Measurements from ENCODE around the gene LKAAEAR1.

LKAAEAR1 gene

GRCh38 chr20:64065974-64066343, 18.2 kb downstream of the LKAAEAR1 start:
- Histone ChIP-seq H3K4me3 (ENCODE audit: low read length in 2 of 2) (no peak overlapping the region), H3K27me3 (ENCODE audit: control insufficient read depth in 2 of 2, insufficient read depth in 2 of 2, low read length in 2 of 2) (no peaks in the 10 kb centered on the region), H3K9ac (ENCODE audit: low read depth in 1 of 2, low read length in 2 of 2) (no peak overlapping the region), H3K36me3 (ENCODE audit: control insufficient read depth in 2 of 2, insufficient read depth in 2 of 2, low read length in 2 of 2) (no peaks in the 10 kb centered on the region), H3K9me3 (ENCODE audit: control insufficient read depth in 2 of 2, low read length in 2 of 2) (no peaks in the 10 kb centered on the region), H3K27ac (ENCODE audit: low read depth in 2 of 2, low read length in 2 of 2) (no peak overlapping the region), H3K4me1 (ENCODE audit: control insufficient read depth in 2 of 2, insufficient read depth in 2 of 2, low read length in 2 of 2) (peaks cover 14 to 17% of the 10 kb centered on the region in 2 donors)

DNA sequence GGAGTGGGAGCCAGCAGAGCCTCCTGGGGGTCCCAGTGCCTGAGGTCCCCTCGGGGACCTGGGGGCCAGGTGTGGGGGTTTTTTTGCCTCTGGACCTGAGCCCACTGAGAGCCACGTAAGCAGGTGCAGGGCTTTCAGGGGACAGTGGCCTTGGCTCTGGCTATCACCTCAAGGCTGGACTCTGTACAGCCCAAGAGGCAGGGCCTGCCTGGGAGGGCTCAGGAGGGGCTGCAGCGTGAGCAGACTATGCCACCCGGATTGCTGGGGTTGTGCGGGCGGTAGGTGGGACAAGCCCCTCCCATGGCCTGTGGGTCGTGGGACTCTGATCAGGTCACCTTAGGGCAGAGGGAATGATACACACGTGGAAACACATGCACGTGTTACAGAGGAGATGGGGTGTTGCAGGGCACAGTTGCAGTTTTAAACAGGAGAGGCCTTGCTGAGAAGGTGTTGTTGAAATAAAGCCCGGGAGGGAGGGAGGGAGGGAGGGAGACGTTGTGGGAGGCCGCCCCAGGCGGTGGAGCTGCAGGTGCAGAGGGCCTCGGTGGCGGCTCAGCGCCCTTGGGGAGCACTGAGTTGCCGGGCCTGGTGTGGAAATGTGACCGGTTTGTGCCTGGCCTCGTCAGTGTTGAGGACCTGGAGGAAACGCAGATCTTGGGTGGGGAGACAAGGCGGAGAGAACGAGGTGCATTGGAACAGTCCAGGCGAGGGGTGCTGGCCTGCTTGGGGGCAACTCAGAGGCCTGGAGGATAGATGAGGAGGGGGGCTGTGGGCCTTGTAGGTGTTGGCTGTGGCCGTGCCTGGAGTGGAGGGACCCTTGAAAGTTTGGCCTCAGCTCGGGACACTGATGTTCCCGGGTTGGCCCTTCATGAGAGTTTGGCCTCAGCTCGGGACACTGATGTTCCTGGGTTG, 18.9 kb downstream of the LKAAEAR1 start:
- no peak overlapping the region for H3K27ac ChIP-seq (ENCODE audit: low read depth in 2 of 2, low read length in 2 of 2)
- no peaks in the 10 kb centered on the region for H3K27me3 ChIP-seq (ENCODE audit: control insufficient read depth in 2 of 2, insufficient read depth in 2 of 2, low read length in 2 of 2)
- H3K9me3 ChIP-seq (ENCODE audit: control insufficient read depth in 2 of 2, low read length in 2 of 2), result no peaks in the 10 kb centered on the region
- peaks cover 14 to 17% of the 10 kb centered on the region in 2 donors for H3K4me1 ChIP-seq (ENCODE audit: control insufficient read depth in 2 of 2, insufficient read depth in 2 of 2, low read length in 2 of 2)
- no peaks in the 10 kb centered on the region for H3K36me3 ChIP-seq (ENCODE audit: control insufficient read depth in 2 of 2, insufficient read depth in 2 of 2, low read length in 2 of 2)
- H3K9ac ChIP-seq (ENCODE audit: low read depth in 1 of 2, low read length in 2 of 2), result no peak overlapping the region
- no peak overlapping the region for H3K4me3 ChIP-seq (ENCODE audit: low read length in 2 of 2)

DNA sequence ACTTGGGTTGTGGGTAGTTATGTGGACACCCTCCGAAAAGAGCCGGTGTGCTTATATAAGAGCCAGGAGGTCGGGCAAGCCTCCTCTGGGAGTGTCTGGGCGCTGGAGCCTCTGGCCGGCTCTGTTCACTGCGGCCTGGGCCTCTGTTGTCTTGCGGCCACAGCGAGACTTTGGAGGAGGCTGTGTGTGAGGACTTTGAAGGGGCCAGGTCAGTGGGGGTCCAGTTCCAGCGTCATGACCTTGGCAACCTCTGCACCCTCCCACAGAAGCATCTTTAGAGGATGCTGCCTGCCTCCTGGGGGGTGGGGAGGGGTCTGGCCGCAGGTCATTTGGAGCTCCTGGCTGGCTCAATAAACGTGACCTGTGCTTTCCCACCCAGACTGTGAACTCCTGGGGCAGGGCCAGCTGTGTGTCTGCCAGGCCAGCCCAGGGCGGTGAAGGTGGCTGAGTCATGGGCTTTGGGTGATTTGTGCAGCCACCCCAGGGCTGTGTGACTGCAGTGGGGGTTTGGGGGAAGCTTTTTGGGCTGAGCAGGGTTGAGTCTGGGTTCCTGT, 20.0 kb downstream of the LKAAEAR1 start:
- peak overlapping the region in 1 of 2 donors; percentile 67 for H3K4me3 ChIP-seq (ENCODE audit: low read length in 2 of 2)
- H3K27ac ChIP-seq (ENCODE audit: low read depth in 2 of 2, low read length in 2 of 2), result no peak overlapping the region
- H3K36me3 ChIP-seq (ENCODE audit: control insufficient read depth in 2 of 2, insufficient read depth in 2 of 2, low read length in 2 of 2), result no peaks in the 10 kb centered on the region
- H3K9ac ChIP-seq (ENCODE audit: low read depth in 1 of 2, low read length in 2 of 2), result no peak overlapping the region
- H3K9me3 ChIP-seq (ENCODE audit: control insufficient read depth in 2 of 2, low read length in 2 of 2), result no peaks in the 10 kb centered on the region
- H3K27me3 ChIP-seq (ENCODE audit: control insufficient read depth in 2 of 2, insufficient read depth in 2 of 2, low read length in 2 of 2), result no peaks in the 10 kb centered on the region
- H3K4me1 ChIP-seq (ENCODE audit: control insufficient read depth in 2 of 2, insufficient read depth in 2 of 2, low read length in 2 of 2), result peaks cover 14 to 17% of the 10 kb centered on the region in 2 donors

DNA sequence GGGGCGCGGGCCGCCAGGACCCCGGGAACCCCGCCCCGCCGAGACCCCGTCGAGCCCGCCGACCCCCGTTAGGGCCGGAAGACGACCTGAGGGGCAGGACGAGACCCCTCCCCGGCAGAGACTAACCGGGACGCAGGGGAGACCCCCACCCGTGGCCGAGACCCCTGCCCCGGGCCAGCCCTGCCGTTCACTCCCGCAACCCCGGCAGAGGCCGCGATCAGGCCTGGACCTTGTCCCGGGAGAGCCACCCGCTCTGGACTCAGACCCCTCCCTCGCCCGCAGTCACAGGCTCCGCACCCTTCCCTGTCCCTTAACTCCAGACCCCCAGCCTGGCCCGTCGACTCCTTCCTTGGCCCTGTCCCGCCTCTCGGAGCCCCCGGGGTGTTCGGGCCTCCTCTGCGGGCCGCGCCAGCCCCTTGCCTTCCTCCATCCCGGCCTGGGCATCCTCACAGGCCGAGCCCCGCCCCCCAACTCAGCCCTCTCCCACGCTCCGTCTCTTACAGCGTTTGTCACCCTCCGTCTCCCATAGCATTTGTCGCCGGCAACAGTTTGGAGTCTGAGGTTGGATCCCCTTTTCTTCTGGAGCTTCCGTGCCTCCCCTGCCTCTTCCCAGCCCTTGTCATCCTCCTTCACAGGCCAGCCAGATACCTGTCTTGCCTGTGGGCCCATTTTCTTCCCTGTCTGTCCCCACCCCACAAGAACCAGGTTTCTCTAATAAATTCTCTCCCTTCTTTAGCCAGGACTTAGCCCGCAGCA, 20.6 kb downstream of the LKAAEAR1 start:
- peak overlapping the region; percentile 56 to 66 for H3K9ac ChIP-seq (ENCODE audit: low read depth in 1 of 2, low read length in 2 of 2)
- no peaks in the 10 kb centered on the region for H3K36me3 ChIP-seq (ENCODE audit: control insufficient read depth in 2 of 2, insufficient read depth in 2 of 2, low read length in 2 of 2)
- peak overlapping the region; percentile 67 to 68 for H3K4me3 ChIP-seq (ENCODE audit: low read length in 2 of 2)
- H3K4me1 ChIP-seq (ENCODE audit: control insufficient read depth in 2 of 2, insufficient read depth in 2 of 2, low read length in 2 of 2), result peaks cover 14 to 17% of the 10 kb centered on the region in 2 donors
- H3K27me3 ChIP-seq (ENCODE audit: control insufficient read depth in 2 of 2, insufficient read depth in 2 of 2, low read length in 2 of 2), result no peaks in the 10 kb centered on the region
- H3K27ac ChIP-seq (ENCODE audit: low read depth in 2 of 2, low read length in 2 of 2), result peak overlapping the region in 1 of 2 donors; percentile 52
- no peaks in the 10 kb centered on the region for H3K9me3 ChIP-seq (ENCODE audit: control insufficient read depth in 2 of 2, low read length in 2 of 2)

GRCh38 chr20:64062596-64063388, 21.4 kb downstream of the LKAAEAR1 start, which contains the start of gene TCEA2:
Gene TCEA2, plus strand, starts transcription at chr20:64063198. Its CDS starts 115 bp downstream, at chr20:64063313.
- Histone ChIP-seq H3K27me3 (ENCODE audit: control insufficient read depth in 2 of 2, insufficient read depth in 2 of 2, low read length in 2 of 2) (no peaks in the 10 kb centered on the region), H3K27ac (ENCODE audit: low read depth in 2 of 2, low read length in 2 of 2) (peak within 1 kb of the TSS in 1 of 2 donors; percentile 52), H3K9ac (ENCODE audit: low read depth in 1 of 2, low read length in 2 of 2) (peak within 1 kb of the TSS; percentile 56 to 66), H3K4me3 (ENCODE audit: low read length in 2 of 2) (peak within 1 kb of the TSS; percentile 67 to 68), H3K4me1 (ENCODE audit: control insufficient read depth in 2 of 2, insufficient read depth in 2 of 2, low read length in 2 of 2) (peaks cover 17 to 18% of the 10 kb centered on the region in 2 donors), H3K9me3 (ENCODE audit: control insufficient read depth in 2 of 2, low read length in 2 of 2) (no peaks in the 10 kb centered on the region), H3K36me3 (ENCODE audit: control insufficient read depth in 2 of 2, insufficient read depth in 2 of 2, low read length in 2 of 2) (no peaks in the 10 kb centered on the region)

DNA sequence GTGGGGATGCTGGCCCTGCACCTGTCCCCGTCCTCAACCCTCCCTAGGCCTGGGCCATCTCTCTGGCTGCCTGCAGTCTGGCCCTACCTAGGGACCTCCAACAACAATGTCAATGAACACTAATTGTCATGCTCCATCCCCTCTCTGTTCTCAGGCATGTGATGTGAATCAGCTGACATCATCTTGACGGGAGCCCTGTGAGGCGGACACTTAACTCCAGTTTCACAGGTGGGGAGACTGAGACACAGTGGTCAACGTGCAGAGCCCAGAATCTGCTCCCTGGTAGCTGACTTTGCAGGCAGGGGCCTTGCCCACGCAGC, 22.0 kb downstream of the LKAAEAR1 start:
- Histone ChIP-seq H3K9ac (ENCODE audit: low read depth in 1 of 2, low read length in 2 of 2) (peak overlapping the region; percentile 47 to 48), H3K36me3 (ENCODE audit: control insufficient read depth in 2 of 2, insufficient read depth in 2 of 2, low read length in 2 of 2) (no peaks in the 10 kb centered on the region), H3K27me3 (ENCODE audit: control insufficient read depth in 2 of 2, insufficient read depth in 2 of 2, low read length in 2 of 2) (peaks cover 0 to 2% of the 10 kb centered on the region in 2 donors), H3K4me1 (ENCODE audit: control insufficient read depth in 2 of 2, insufficient read depth in 2 of 2, low read length in 2 of 2) (peaks cover 19 to 20% of the 10 kb centered on the region in 2 donors), H3K27ac (ENCODE audit: low read depth in 2 of 2, low read length in 2 of 2) (peak overlapping the region in 1 of 2 donors; percentile 52), H3K4me3 (ENCODE audit: low read length in 2 of 2) (peak overlapping the region; percentile 67 to 68), H3K9me3 (ENCODE audit: control insufficient read depth in 2 of 2, low read length in 2 of 2) (no peaks in the 10 kb centered on the region)

DNA sequence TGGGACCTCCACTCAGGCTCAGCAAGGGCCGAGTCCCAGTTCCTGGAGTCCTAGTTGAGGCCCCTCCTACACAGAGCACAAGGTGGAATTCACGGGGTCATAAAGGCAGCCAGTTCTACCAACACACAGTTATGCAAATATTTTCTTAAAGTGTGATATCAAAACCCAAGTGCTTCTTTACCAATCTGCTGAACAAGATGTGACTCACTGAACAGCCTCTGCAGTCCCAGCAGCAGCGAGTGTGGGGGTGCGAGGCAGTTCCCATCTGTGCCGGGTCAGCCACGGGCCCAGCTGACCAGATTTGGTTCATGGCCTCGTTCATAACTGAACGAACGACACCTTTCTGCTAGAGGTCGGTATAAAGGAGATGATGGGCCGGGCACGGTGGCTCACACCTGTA, 25.7 kb downstream of the LKAAEAR1 start:
- Histone ChIP-seq H3K9ac (ENCODE audit: low read depth in 1 of 2, low read length in 2 of 2) (no peak overlapping the region), H3K4me3 (ENCODE audit: low read length in 2 of 2) (no peak overlapping the region), H3K27ac (ENCODE audit: low read depth in 2 of 2, low read length in 2 of 2) (no peak overlapping the region), H3K9me3 (ENCODE audit: control insufficient read depth in 2 of 2, low read length in 2 of 2) (no peaks in the 10 kb centered on the region), H3K36me3 (ENCODE audit: control insufficient read depth in 2 of 2, insufficient read depth in 2 of 2, low read length in 2 of 2) (no peaks in the 10 kb centered on the region), H3K4me1 (ENCODE audit: control insufficient read depth in 2 of 2, insufficient read depth in 2 of 2, low read length in 2 of 2) (peaks cover 7 to 17% of the 10 kb centered on the region in 2 donors), H3K27me3 (ENCODE audit: control insufficient read depth in 2 of 2, insufficient read depth in 2 of 2, low read length in 2 of 2) (peaks cover 5 to 26% of the 10 kb centered on the region in 2 donors)

GRCh38 chr20:64057628-64058498, 26.3 kb downstream of the LKAAEAR1 start:
- Histone ChIP-seq H3K9ac (ENCODE audit: low read depth in 1 of 2, low read length in 2 of 2) (no peak overlapping the region), H3K9me3 (ENCODE audit: control insufficient read depth in 2 of 2, low read length in 2 of 2) (no peaks in the 10 kb centered on the region), H3K27ac (ENCODE audit: low read depth in 2 of 2, low read length in 2 of 2) (peak overlapping the region in 1 of 2 donors; percentile 23), H3K36me3 (ENCODE audit: control insufficient read depth in 2 of 2, insufficient read depth in 2 of 2, low read length in 2 of 2) (no peaks in the 10 kb centered on the region), H3K4me3 (ENCODE audit: low read length in 2 of 2) (no peak overlapping the region), H3K4me1 (ENCODE audit: control insufficient read depth in 2 of 2, insufficient read depth in 2 of 2, low read length in 2 of 2) (peaks cover 7 to 11% of the 10 kb centered on the region in 2 donors), H3K27me3 (ENCODE audit: control insufficient read depth in 2 of 2, insufficient read depth in 2 of 2, low read length in 2 of 2) (peaks cover 5 to 33% of the 10 kb centered on the region in 2 donors)

Data from mucosa of rectum (tissue), 2 donors.